Left forelimb (tissue), 1 donor: Measurements from ENCODE around the gene ECD.

Experiments
- DNase-seq: peaks from one replicate; pipeline ENCODE4 v3.0.0-alpha.2; 2018; ENCODE audit warnings: low spot score

ECD gene

GRCh38 chr10:73167783-73168464 lies at the start of gene ECD, which contains the start of gene FAM149B1:
ECD (minus strand) TSS chr10:73168008; CDS start chr10:73163937, 4,071 bp downstream.
FAM149B1 (plus strand) TSS chr10:73168119; CDS start chr10:73168340, 221 bp downstream.
- DNase-seq = peak; percentile 97

- DNase-seq = no peak
These were observed 47.9 kb upstream of the ECD start for GRCh38 chr10:73215749-73216148.

- no peak for DNase-seq
These were observed 43.5 kb upstream of the ECD start for GRCh38 chr10:73211106-73211811.

GRCh38 chr10:73210395-73211105 lies 42.7 kb upstream of the ECD start:
- no peak for DNase-seq

- DNase-seq = no peak
These were observed 41.9 kb upstream of the ECD start for GRCh38 chr10:73209705-73210104.

- DNase-seq = no peak
These were observed 40.1 kb upstream of the ECD start for GRCh38 chr10:73207883-73208282.

- DNase-seq = no peak
These were observed 38.6 kb upstream of the ECD start for GRCh38 chr10:73206385-73206784.

GRCh38 chr10:73205890-73206289 lies 38.1 kb upstream of the ECD start:
- no peak for DNase-seq

- DNase-seq = no peak
These were observed 37.3 kb upstream of the ECD start for GRCh38 chr10:73205081-73205480.

GRCh38 chr10:73190188-73190587 lies 22.4 kb upstream of the ECD start:
- DNase-seq = no peak

GRCh38 chr10:73186266-73186665 lies 18.5 kb upstream of the ECD start:
- DNase-seq = no peak

GRCh38 chr10:73183667-73184281 lies 16.0 kb upstream of the ECD start:
- no peak for DNase-seq

- DNase-seq = no peak
These were observed 14.8 kb upstream of the ECD start for GRCh38 chr10:73182568-73182967.

- DNase-seq = no peak
These were observed 6.5 kb upstream of the ECD start for GRCh38 chr10:73174148-73174925.

GRCh38 chr10:73172867-73173266 lies 5.1 kb upstream of the ECD start:
- no peak for DNase-seq

- no peak for DNase-seq
These were observed 1.5 kb upstream of the ECD start for GRCh38 chr10:73169320-73169719.

- DNase-seq = no peak
These were observed 626 bp upstream of the ECD start for GRCh38 chr10:73168465-73168803.

GRCh38 chr10:73167458-73167782 lies 388 bp downstream of the ECD start:
- no peak for DNase-seq

GRCh38 chr10:73166972-73167371 lies 836 bp downstream of the ECD start:
- DNase-seq = no peak

GRCh38 chr10:73163096-73163495 lies 4.7 kb downstream of the ECD start:
- DNase-seq = no peak

GRCh38 chr10:73161662-73162061 lies 6.1 kb downstream of the ECD start:
- DNase-seq = no peak

GRCh38 chr10:73161079-73161478 lies 6.7 kb downstream of the ECD start:
- no peak for DNase-seq
